HepG2 (cell line): Measurements from ENCODE around the gene CCDC197. TPM values are rescaled to one million over a fixed set of nuclear protein-coding genes. Genes with fewer than 3 reads are reported as not detected.

Source experiments
- ATAC-seq: fragments of 200-7000 bp; cut with Tn5 transposase; 3 replicates; pipeline ENCODE4 v1.9.1; 2020; ENCODE audit warnings: mild to moderate bottlenecking, moderate library complexity
- BruUV-seq: library from RNA; stranded (reverse); fragments of 400-500 nt; replicated peaks from 2 replicates; lab custom pipeline; 2021; lab: Mats Ljungman, UMichigan
- CTCF ChIA-PET: fragments of 300-600 bp; formaldehyde crosslinking; extraction: SDS; loops from one replicate; lab custom pipeline; 2021; ENCODE audit warnings: low total read pairs, inconsistent platforms, low intra/inter-chr PET ratio; lab: Yijun Ruan, JAX
- POLR2A ChIA-PET: fragments of 350-600 bp; sonication (Branson Sonifier 250); formaldehyde crosslinking; loops from one replicate; lab custom pipeline; 2020; ENCODE audit warnings: antibody characterized with exemption, inconsistent platforms; lab: Yijun Ruan, JAX
- DNase-seq: peaks from one replicate; pipeline ENCODE4 v3.0.0-alpha.2; 2015; ENCODE audit warnings: low spot score
- FAIRE-seq: peaks from 3 replicates; lab custom pipeline; 2011; peaks lifted over from hg19 to GRCh38; lab: Jason Lieb, UNC
- H2AFZ ChIP-seq: one replicate; pipeline ENCODE4 v1.6.1; 2011; ENCODE audit warnings: low read length, inconsistent platforms
- H3K27ac ChIP-seq: fragments of 300-600 bp; 3 replicates; pipeline ENCODE4 v1.8.0; 2011; ENCODE audit warnings: mixed run types, mild to moderate bottlenecking, mixed read lengths, low read length, inconsistent platforms; ENCODE audit not compliant: insufficient read depth; ENCODE audit errors: extremely low read length
- H3K27me3 ChIP-seq, 2 experiments: fragments of 200-600 bp in 1 of 2; 2 replicates in 1 of 2; 3 replicates in 1 of 2; pipeline versions ENCODE4 v1.6.0 to v1.8.0; 2011; ENCODE audit warnings: low read length in 2 of 2, mild to moderate bottlenecking in 2 of 2, moderate library complexity in 2 of 2, inconsistent platforms in 1 of 2; ENCODE audit not compliant: insufficient read depth in 2 of 2, control insufficient read depth in 1 of 2
- H3K36me3 ChIP-seq, 2 experiments: fragments of 200-600 bp in 1 of 2; replicated peaks in 1 of 2; 2 replicates in 1 of 2; 3 replicates in 1 of 2; pipeline versions ENCODE4 v1.5.1 to v1.8.0; 2011; ENCODE audit warnings: low read length in 2 of 2, inconsistent platforms in 1 of 2; ENCODE audit not compliant: insufficient read depth in 2 of 2, control insufficient read depth in 1 of 2
- H3K4me1 ChIP-seq: 2 replicates; pipeline ENCODE4 v1.5.1; 2012; ENCODE audit warnings: low read length, inconsistent platforms; ENCODE audit not compliant: insufficient read depth
- H3K4me2 ChIP-seq: 2 replicates; pipeline ENCODE4 v1.6.0; 2011; ENCODE audit warnings: low read depth, low read length, inconsistent platforms
- H3K4me3 ChIP-seq, 3 experiments: fragments of 200-600 bp in 1 of 3; sonication (generic), shearing (Covaris generic) in 1 of 3; replicated peaks in 1 of 3; 2 replicates each; pipeline ENCODE4 v1.5.1; 2011 to 2016; ENCODE audit warnings: low read length in 3 of 3, inconsistent platforms in 2 of 3, low read depth in 2 of 3, mild to moderate bottlenecking in 2 of 3, control low read depth in 1 of 3, mixed read lengths in 1 of 3; ENCODE audit not compliant: insufficient read depth in 1 of 3
- H3K79me2 ChIP-seq: one replicate; pipeline ENCODE4 v1.6.1; 2011; ENCODE audit warnings: low read length, inconsistent platforms; ENCODE audit not compliant: insufficient read depth
- H3K9ac ChIP-seq: 2 replicates; pipeline ENCODE4 v1.6.0; 2011; ENCODE audit warnings: mild to moderate bottlenecking, low read depth, low read length, inconsistent platforms; ENCODE audit not compliant: insufficient read depth
- H3K9me3 ChIP-seq: 2 replicates; pipeline ENCODE4 v1.5.1; 2012; ENCODE audit warnings: mild to moderate bottlenecking, low read length
- H4K20me1 ChIP-seq: 2 replicates; pipeline ENCODE4 v1.6.0; 2011; ENCODE audit warnings: inconsistent platforms, mild to moderate bottlenecking, low read length, moderate library complexity; ENCODE audit not compliant: insufficient read depth
- AKAP8 ChIP-seq: sonication (generic); formaldehyde crosslinking; IDR thresholded peaks from 2 replicates; pipeline ENCODE4 v1.5.1; 2020; ENCODE audit warnings: mild to moderate bottlenecking, missing genetic modification reagents
- POLR2A ChIP-seq, 2 experiments: IDR thresholded peaks; 2 replicates each; pipeline ENCODE4 v1.6.1; 2011; ENCODE audit warnings: low read depth in 2 of 2, low read length in 2 of 2, mild to moderate bottlenecking in 1 of 2, moderate library complexity in 1 of 2; ENCODE audit not compliant: insufficient read depth in 1 of 2
- PRPF4 ChIP-seq: fragments of 200-400 bp; formaldehyde crosslinking; IDR thresholded peaks from 2 replicates; pipeline ENCODE4 v1.6.1; 2016; ENCODE audit warnings: low read length, low read depth; ENCODE audit not compliant: poor library complexity, severe bottlenecking
- SIX4 ChIP-seq: sonication (generic); formaldehyde crosslinking; IDR thresholded peaks from 2 replicates; pipeline ENCODE4 v1.4.0; 2020; ENCODE audit warnings: missing genetic modification reagents
- ZGPAT ChIP-seq: IDR thresholded peaks from 2 replicates; pipeline ENCODE4 v1.6.1; 2016; ENCODE audit warnings: mild to moderate bottlenecking
- ZNF263 ChIP-seq: sonication (generic); formaldehyde crosslinking; IDR thresholded peaks from 2 replicates; pipeline ENCODE4 v1.4.0; 2020; ENCODE audit warnings: missing genetic modification reagents
- ZNF282 ChIP-seq: fragments of 450-650 bp; IDR thresholded peaks from 2 replicates; pipeline ENCODE4 v1.6.1; 2018; ENCODE audit not compliant: partially characterized antibody
- WGBS: methylation state at CpG from one replicate; pipeline ENCODE4 v1.1.6; 2017; ENCODE audit warnings: low lambda C conversion rate; 5-methylcytosine and 5-hydroxymethylcytosine counted together
- in situ Hi-C: cut with HindIII; loops from 2 replicates; pipeline ENCODE4 v1.10.0; 2017; ENCODE audit warnings: low pct_unique_long_range_greater_than_20kb; ENCODE audit not compliant: extremely low pct_ligation_motif_present
- intact Hi-C: fragments of 100-400 bp; cut with micrococcal nuclease; formaldehyde crosslinking; loops from one replicate; pipeline ENCODE4 v1.10.0; 2022; ENCODE audit not compliant: unreplicated experiment
- polyA plus RNA-seq, 8 experiments: library from polyadenylated mRNA; depleted of rRNA in 3 of 8; stranded (reverse) in 7 of 8; unstranded in 1 of 8; fragments of >200 nt; fragmentation: Illumina TruSeq in 4 of 8; extraction: Trizol in 4 of 8; gene quantifications; 2 replicates each; pipeline versions ENCODE4 v1.2.1 to v1.2.3, GENCODE V29; 2011 to 2016; ENCODE audit warnings: low read depth in 4 of 8, missing spikeins in 1 of 8, mixed read lengths in 1 of 8; ENCODE audit not compliant: insufficient read depth in 1 of 8
- total RNA-seq, 5 experiments: library from RNA; depleted of rRNA; stranded (reverse); fragments of >200 nt; fragmentation: Illumina TruSeq; extraction: Trizol; gene quantifications; 2 replicates each; pipeline ENCODE4 v1.2.3, GENCODE V29; 2016; ENCODE audit warnings: low read depth in 1 of 5
- TF ChIP-seq, protein P1 (sequence below): sonication (generic); formaldehyde crosslinking; IDR thresholded peaks from 2 replicates; pipeline ENCODE4 v1.5.1; 2020; ENCODE audit warnings: mild to moderate bottlenecking, missing genetic modification reagents, moderate library complexity

CCDC197 gene
- total and polyA plus RNA-seq, 2 of the 13 experiments (the other 11 are each of a cell fraction or from before 2014, with no cell fraction given) = 0.11 to 0.13 TPM

DNA sequence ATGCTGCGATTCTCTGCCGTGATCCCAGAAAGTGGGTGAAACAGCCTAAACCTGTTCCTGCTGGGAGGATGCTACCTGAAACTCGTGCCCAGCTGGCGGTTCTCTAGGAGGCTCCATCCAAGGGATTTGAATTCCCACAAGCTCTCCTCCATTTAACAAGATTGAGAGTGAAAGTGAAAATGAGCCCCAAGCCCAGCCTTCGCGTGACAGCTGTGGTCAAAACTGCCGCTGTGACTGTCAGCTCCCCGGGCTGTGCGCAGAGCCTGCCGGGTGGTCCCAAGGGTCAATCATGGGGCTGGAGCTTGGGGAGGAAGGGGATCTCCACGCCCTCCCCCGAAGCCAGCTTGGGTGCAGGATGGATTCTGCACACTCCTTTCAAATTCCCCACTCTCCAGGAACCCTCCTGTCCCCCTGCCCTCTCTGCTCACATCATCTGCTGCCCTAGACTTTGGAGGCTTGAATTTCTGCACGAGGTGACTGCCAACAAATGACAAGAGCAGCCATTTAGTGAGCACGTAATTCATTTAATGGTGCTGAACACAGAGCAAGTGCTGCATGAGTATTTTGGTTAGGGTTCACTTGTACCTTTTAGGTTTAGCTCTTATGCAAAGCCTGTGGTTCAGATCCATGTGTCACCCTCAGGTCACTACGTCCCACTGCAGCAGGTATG, 26.0 kb upstream of the CCDC197 start:
- H3K79me2 ChIP-seq = no peaks in the 10 kb centered on the region
- TF ChIP-seq AKAP8 (CRISPR knock-in tag) (no peak), SIX4 (CRISPR knock-in tag) (no peak), ZGPAT (CRISPR knock-in tag) (no peak), ZNF263 (CRISPR knock-in tag) (no peak), PRPF4 (no peak), ZNF282 (no peak), POLR2A (IDR thresholded peaks at IDR 0.05; ENCODE audit: insufficient read depth in 1 of 2, low read depth in 2 of 2, low read length in 2 of 2) (no peak)
- TF ChIP-seq, protein P1, sequence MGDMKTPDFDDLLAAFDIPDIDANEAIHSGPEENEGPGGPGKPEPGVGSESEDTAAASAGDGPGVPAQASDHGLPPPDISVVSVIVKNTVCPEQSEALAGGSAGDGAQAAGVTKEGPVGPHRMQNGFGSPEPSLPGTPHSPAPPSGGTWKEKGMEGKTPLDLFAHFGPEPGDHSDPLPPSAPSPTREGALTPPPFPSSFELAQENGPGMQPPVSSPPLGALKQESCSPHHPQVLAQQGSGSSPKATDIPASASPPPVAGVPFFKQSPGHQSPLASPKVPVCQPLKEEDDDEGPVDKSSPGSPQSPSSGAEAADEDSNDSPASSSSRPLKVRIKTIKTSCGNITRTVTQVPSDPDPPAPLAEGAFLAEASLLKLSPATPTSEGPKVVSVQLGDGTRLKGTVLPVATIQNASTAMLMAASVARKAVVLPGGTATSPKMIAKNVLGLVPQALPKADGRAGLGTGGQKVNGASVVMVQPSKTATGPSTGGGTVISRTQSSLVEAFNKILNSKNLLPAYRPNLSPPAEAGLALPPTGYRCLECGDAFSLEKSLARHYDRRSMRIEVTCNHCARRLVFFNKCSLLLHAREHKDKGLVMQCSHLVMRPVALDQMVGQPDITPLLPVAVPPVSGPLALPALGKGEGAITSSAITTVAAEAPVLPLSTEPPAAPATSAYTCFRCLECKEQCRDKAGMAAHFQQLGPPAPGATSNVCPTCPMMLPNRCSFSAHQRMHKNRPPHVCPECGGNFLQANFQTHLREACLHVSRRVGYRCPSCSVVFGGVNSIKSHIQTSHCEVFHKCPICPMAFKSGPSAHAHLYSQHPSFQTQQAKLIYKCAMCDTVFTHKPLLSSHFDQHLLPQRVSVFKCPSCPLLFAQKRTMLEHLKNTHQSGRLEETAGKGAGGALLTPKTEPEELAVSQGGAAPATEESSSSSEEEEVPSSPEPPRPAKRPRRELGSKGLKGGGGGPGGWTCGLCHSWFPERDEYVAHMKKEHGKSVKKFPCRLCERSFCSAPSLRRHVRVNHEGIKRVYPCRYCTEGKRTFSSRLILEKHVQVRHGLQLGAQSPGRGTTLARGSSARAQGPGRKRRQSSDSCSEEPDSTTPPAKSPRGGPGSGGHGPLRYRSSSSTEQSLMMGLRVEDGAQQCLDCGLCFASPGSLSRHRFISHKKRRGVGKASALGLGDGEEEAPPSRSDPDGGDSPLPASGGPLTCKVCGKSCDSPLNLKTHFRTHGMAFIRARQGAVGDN (CRISPR knock-in tag) = peak; percentile 35; the same call in 1 of the 2 replicates
- TF ChIP-seq, all 625 proteins: peak for 1
- in situ Hi-C loops = loop anchor here (5.0 kb wide), 1 partner anchor 34 kb away; no protein-coding TSS in a partner anchor
- no peak overlapping the region for H3K9ac ChIP-seq
- ATAC-seq (peak; percentile 21; the same call in 2 of the 3 replicates), FAIRE-seq (no peak), DNase-seq (no peak)
- peak overlapping the region; percentile 57 for H3K4me2 ChIP-seq
- H2AFZ ChIP-seq = no peak overlapping the region
- H3K9me3 ChIP-seq = no peaks in the 10 kb centered on the region
- H3K27me3 ChIP-seq = peaks cover 9 to 45% of the 10 kb centered on the region in 2 experiments
- peak overlapping the region; percentile 5 to 57 (median 9); a peak in 2 of 6 replicates for H3K4me3 ChIP-seq
- no TSS peak for BruUV-seq
- no peaks in the 10 kb centered on the region for H4K20me1 ChIP-seq
- CTCF ChIA-PET = interaction anchor here (1.0 to 3.8 kb wide), 5 partner anchors 12 to 65 kb away, joined by 3 to 51 read pairs (median 15); no protein-coding TSS in a partner anchor
- intact Hi-C loops = loop anchor here (1.0 kb wide), 2 partner anchors 18 to 32 kb away; no protein-coding TSS in a partner anchor
- H3K36me3 ChIP-seq = no peaks in the 10 kb centered on the region; a peak in 1 of 5 replicates
- H3K4me1 ChIP-seq = peaks cover 44% of the 10 kb centered on the region
- POLR2A ChIA-PET = interaction anchor here (1.1 to 2.2 kb wide), 4 partner anchors 10 to 31 kb away, joined by 3 to 17 read pairs (median 6); no protein-coding TSS in a partner anchor
- H3K27ac ChIP-seq = no peak overlapping the region
- WGBS = 4% methylated on average over 5 of the region's 15 CpGs
